AG08396 (cell line): Measurements from ENCODE around the gene TP53I11.

ENCODE experiments used
- DNase-seq: peaks from one replicate; pipeline ENCODE4 v3.0.0; 2012; ENCODE audit warnings: low spot score, mixed read lengths

TP53I11 gene

GRCh38 chr11:44885065-44885810, 65.4 kb downstream of the TP53I11 start:
- no peak for DNase-seq

- no peak for DNase-seq
These were observed 66.6 kb downstream of the TP53I11 start for GRCh38 chr11:44884056-44884455.

- no peak for DNase-seq
These were observed 67.4 kb downstream of the TP53I11 start for GRCh38 chr11:44883277-44883676.
